ENCODE measurements around the gene AURKB. TPM values are rescaled to one million over a fixed set of nuclear protein-coding genes. Genes with fewer than 3 reads are reported as not detected.

AURKB gene
- polyA plus RNA-seq, 1 donor (not counting 4 experiments of a cell fraction or from before 2014, with no cell fraction given) = 12.6 TPM

- no peak overlapping the region for H2AFZ ChIP-seq (ENCODE audit: control insufficient read depth, low read length)
- TF ChIP-seq, protein P1, sequence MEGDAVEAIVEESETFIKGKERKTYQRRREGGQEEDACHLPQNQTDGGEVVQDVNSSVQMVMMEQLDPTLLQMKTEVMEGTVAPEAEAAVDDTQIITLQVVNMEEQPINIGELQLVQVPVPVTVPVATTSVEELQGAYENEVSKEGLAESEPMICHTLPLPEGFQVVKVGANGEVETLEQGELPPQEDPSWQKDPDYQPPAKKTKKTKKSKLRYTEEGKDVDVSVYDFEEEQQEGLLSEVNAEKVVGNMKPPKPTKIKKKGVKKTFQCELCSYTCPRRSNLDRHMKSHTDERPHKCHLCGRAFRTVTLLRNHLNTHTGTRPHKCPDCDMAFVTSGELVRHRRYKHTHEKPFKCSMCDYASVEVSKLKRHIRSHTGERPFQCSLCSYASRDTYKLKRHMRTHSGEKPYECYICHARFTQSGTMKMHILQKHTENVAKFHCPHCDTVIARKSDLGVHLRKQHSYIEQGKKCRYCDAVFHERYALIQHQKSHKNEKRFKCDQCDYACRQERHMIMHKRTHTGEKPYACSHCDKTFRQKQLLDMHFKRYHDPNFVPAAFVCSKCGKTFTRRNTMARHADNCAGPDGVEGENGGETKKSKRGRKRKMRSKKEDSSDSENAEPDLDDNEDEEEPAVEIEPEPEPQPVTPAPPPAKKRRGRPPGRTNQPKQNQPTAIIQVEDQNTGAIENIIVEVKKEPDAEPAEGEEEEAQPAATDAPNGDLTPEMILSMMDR (optimal IDR thresholded peaks at IDR 0.05 in 1 of 3, IDR thresholded peaks at IDR 0.05 in 1 of 3, conservative IDR thresholded peaks at IDR 0.05 in 1 of 3; ENCODE audit: extremely low read depth in 1 of 3, insufficient read depth in 2 of 3, low read length in 3 of 3) = no peak
- TF ChIP-seq EZH2 (IDR thresholded peaks at IDR 0.05; ENCODE audit: low read length) = no peak
Measured at GRCh38 chr17:8188263-8188839, 22.0 kb downstream of the AURKB start.

DNA sequence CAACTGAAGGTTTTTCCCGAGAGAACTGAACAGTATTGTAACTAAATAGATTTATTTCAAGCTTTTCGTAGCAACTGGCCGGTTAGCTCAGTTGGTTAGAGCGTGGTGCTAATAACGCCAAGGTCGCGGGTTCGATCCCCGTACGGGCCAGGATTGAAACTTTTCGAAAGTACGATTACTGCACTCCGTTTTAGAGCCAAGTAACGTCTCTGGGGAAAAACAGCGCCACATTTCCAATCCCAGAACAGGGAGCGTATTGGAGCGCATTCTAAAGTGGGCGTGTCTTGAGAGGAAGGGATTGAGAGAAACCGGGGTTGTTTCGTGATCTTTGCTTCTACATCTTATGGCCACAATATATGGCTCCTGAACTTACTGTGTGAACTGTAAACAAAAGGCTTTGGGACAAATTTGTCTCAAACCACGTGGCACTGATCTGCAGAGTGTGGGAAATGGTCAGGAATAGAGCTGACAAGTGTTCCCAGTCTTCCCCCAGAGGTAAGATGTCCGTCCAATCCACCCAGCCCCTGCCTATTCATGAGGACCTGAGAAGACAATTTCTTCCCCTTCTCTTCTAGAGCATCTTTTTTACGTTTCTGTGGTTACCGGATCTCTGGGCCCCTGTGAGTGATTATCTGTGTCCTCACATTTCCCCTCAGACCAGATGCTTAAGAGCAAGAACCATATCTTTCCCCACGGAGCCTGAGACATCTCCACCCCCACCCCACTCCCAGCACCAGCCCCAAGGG lies 22.7 kb downstream of the AURKB start:
- peaks cover 14% of the 10 kb centered on the region for H3K79me2 ChIP-seq (ENCODE audit: control insufficient read depth, insufficient read depth, low read length)
- H3K36me3 ChIP-seq (ENCODE audit: control insufficient read depth in 2 of 2, extremely low read depth in 1 of 2, insufficient read depth in 2 of 2, low read length in 2 of 2) = no peaks in the 10 kb centered on the region
- peak overlapping the region; percentile 66 for H3K27ac ChIP-seq (ENCODE audit: control insufficient read depth, insufficient read depth, low read length)
- H3K9me1 ChIP-seq (ENCODE audit: control insufficient read depth, extremely low read depth, insufficient read depth, low read length) = no peaks in the 10 kb centered on the region
- H3K9ac ChIP-seq (ENCODE audit: control insufficient read depth, extremely low read depth, insufficient read depth, low read length) = peak overlapping the region; percentile 82
- H2AFZ ChIP-seq (ENCODE audit: control insufficient read depth, low read length) = no peak overlapping the region
- no peaks in the 10 kb centered on the region for H3K9me3 ChIP-seq (ENCODE audit: control insufficient read depth, low read depth, low read length)
- peak overlapping the region; percentile 93 for H3K4me2 ChIP-seq (ENCODE audit: control insufficient read depth, extremely low read depth, insufficient read depth, low read depth, low read length)
- FAIRE-seq = peak; percentile 85
- peak; percentile 88 for DNase-seq (ENCODE audit: low read depth, low spot score)
- peak overlapping the region; percentile 73 to 93 (median 84) for H3K4me3 ChIP-seq (ENCODE audit: control insufficient read depth in 2 of 3, extremely low read depth in 1 of 3, insufficient read depth in 2 of 3, low read depth in 1 of 3, low read length in 3 of 3)
- no peaks in the 10 kb centered on the region for H4K20me1 ChIP-seq (ENCODE audit: control insufficient read depth, extremely low read depth, insufficient read depth, low read length)
- no peaks in the 10 kb centered on the region for H3K27me3 ChIP-seq (ENCODE audit: control insufficient read depth, extremely low read depth, insufficient read depth, low read length)
- peaks cover 33% of the 10 kb centered on the region for H3K4me1 ChIP-seq (ENCODE audit: control insufficient read depth, extremely low read depth, insufficient read depth, low read length)
- TF ChIP-seq EZH2 (IDR thresholded peaks at IDR 0.05; ENCODE audit: low read length) = no peak
- TF ChIP-seq, protein P1 (optimal IDR thresholded peaks at IDR 0.05 in 1 of 3, IDR thresholded peaks at IDR 0.05 in 1 of 3, conservative IDR thresholded peaks at IDR 0.05 in 1 of 3; ENCODE audit: extremely low read depth in 1 of 3, insufficient read depth in 2 of 3, low read length in 3 of 3) = peak in 1 of 3 experiments; percentile 14
- dilution Hi-C loops (cut with MboI; ENCODE audit: extremely low pct_ligation_motif_present, low sequenced_read_pairs) = no loop called here

More at GRCh38 chr17:8188263-8188839, 22.0 kb downstream of the AURKB start:
- Histone ChIP-seq H3K4me3 (ENCODE audit: control insufficient read depth in 2 of 3, extremely low read depth in 1 of 3, insufficient read depth in 2 of 3, low read depth in 1 of 3, low read length in 3 of 3) (peak overlapping the region; percentile 73 to 93 (median 84)), H3K27ac (ENCODE audit: control insufficient read depth, insufficient read depth, low read length) (peak overlapping the region; percentile 28), H3K9ac (ENCODE audit: control insufficient read depth, extremely low read depth, insufficient read depth, low read length) (peak overlapping the region; percentile 82), H3K9me1 (ENCODE audit: control insufficient read depth, extremely low read depth, insufficient read depth, low read length) (no peaks in the 10 kb centered on the region), H3K9me3 (ENCODE audit: control insufficient read depth, low read depth, low read length) (no peaks in the 10 kb centered on the region), H3K4me2 (ENCODE audit: control insufficient read depth, extremely low read depth, insufficient read depth, low read depth, low read length) (peak overlapping the region; percentile 88), H3K4me1 (ENCODE audit: control insufficient read depth, extremely low read depth, insufficient read depth, low read length) (peaks cover 33% of the 10 kb centered on the region), H3K27me3 (ENCODE audit: control insufficient read depth, extremely low read depth, insufficient read depth, low read length) (no peaks in the 10 kb centered on the region), H3K79me2 (ENCODE audit: control insufficient read depth, insufficient read depth, low read length) (peaks cover 14% of the 10 kb centered on the region), H3K36me3 (ENCODE audit: control insufficient read depth in 2 of 2, extremely low read depth in 1 of 2, insufficient read depth in 2 of 2, low read length in 2 of 2) (no peaks in the 10 kb centered on the region), H4K20me1 (ENCODE audit: control insufficient read depth, extremely low read depth, insufficient read depth, low read length) (no peaks in the 10 kb centered on the region)
- dilution Hi-C loops (cut with MboI; ENCODE audit: extremely low pct_ligation_motif_present, low sequenced_read_pairs) = no loop called here
- FAIRE-seq (no peak), DNase-seq (ENCODE audit: low read depth, low spot score) (no peak)

Data from keratinocyte (primary cell).